IPS-11a (cell line): ENCODE measurements around the gene AHNAK.
"Not testable (repeated sequence)": the region's sequence is repeated elsewhere in the genome, so short reads cannot be mapped to it uniquely, and the experiment has no call there.

Experiments
- H3K4me3 ChIP-seq: one replicate; pipeline ENCODE4 v1.5.1; 2013; ENCODE audit warnings: low read depth, low read length, control low read depth

AHNAK gene

DNA sequence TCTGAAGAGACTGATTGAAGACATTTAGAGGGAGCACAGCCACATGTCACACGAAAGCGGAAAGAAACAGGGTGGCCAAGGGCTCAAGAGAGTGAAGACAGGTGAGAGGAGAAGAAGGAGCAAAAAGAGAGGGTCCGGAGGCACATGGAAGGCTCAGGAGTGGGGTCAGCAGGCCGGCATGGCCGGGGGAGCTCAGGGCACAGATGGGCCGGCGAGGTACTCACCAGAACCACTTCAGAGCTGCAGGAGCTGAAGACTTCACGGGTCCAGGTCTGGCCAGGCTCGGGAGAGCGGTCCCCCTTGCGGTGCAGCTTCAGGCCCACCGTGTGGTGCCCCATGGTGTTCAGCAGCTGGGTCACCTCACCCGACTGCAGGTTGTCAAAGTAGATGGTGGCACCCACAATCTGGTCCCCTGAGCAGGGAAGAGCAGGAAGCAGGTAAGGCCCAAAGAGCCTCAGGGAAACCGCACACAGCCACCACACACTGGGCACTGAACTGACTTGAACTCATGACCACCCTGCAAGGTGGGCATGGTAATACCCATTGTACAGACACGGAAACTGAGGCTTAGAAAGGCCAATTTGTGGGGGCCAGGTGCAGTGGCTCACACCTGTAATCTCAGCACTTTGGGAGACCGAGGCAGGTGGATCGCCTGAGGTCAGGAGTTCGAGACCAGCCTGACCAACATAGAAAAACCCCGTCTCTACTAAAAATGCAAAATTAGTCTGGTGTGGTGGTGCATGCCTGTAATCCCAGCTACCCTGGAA, 11.6 kb downstream of the AHNAK start:
- no peak overlapping the region for H3K4me3 ChIP-seq

DNA sequence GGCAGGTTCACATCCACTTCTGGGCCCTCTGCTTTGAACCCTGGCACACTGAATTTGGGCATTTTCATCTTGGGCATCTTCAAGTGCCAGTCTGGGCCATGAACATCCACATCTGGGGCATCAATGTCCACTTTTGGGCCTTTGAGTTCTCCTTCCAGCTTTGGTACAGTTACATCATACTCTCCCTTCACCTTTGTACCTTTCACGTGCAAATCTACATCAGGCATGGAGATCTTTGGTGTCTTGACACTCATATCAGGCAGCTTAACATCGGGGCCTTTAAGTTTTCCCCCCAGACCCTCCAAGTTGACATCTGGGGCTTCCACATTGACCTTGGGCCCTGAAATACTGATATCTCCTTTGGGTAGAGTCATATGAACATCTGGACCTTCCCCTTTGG, 14.5 kb downstream of the AHNAK start:
- H3K4me3 ChIP-seq, result no peak overlapping the region

DNA sequence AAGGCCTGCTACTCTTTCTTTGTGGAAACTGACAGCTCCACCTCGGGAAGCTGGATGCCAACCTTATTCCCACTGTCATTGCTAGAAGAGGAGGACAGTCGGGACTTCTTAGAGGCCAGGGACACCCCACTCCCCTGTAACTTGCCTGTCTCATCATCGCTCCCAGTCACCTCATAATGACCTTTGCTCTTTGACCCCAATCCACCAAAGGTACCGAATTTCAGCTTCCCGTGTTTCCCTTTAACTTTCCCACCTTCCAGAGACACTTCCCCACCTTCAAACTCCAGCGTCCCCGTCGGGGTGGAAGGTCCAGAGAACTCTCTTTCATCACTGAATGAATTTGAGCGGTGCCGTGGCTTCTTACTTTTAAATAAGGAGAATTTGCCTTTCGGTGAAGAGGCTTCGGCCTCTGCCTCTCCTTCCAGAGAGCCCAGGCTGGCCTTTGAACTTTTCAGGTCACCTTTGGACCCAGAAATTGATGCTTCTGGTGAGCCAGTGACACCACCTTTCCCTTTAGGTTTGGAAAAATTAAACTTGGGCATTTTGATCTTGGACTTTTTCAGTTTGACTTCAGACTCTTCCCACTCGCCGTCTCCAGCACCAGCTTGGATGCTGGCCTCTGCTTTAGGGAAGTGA, 29.8 kb downstream of the AHNAK start:
- no peak overlapping the region for H3K4me3 ChIP-seq

DNA sequence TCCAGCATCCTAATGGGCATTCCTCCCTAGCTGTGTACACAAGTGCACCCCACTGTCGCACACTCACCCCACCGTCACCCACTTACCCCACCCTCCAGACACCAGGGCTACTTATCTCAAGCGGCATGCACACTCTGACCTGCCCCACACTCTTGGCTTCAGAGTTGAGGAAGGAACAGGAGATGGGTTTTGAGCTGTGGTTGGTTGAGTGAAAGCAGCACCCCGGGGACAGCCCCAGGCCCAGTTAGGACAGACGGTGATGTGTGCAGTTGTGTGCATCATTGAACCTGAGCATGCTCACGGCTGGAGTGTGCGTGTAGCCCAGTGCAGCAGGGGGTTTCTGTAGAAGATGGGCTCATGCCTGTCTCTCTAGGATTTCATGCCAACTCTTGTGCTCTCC, 32.5 kb downstream of the AHNAK start:
- no peak overlapping the region for H3K4me3 ChIP-seq

DNA sequence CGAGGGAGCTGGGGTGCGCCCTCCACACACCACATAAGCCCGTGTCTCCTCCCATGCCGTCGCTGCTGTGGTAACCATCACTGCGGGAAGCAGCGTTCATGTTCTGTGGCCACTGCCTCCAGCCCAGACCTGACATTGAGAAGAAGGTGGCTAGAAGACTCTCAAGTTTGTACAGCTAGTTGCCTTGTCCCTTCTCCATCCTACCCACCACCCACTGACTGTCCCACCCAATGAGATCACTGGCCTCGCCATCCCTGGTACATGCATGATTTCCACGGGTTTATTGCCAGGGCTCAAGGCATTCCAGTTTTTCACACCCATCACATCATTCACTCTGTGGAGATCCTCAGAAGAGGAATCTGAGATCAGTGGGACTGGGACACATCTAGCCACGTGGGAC, 33.0 kb downstream of the AHNAK start:
- no peak overlapping the region for H3K4me3 ChIP-seq

DNA sequence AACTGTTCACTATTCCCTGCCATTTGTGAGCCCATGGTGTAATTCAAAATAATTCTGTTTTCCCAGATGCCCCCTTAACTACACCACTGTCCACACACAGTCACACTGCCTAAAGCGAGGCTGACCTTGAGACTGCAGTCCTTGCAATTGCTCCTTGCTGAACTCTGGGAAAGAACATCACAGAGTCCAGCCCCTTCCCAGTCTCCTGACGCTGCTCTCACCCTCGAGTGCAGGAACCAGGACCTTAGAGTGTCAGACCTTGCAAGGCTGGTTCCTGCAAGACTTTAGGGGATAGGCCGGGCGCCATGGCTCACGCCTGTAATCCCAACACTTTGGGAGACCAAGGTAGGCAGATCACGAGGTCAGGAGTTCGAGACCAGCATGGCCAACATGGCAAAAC, 33.6 kb downstream of the AHNAK start:
- no peak overlapping the region for H3K4me3 ChIP-seq

DNA sequence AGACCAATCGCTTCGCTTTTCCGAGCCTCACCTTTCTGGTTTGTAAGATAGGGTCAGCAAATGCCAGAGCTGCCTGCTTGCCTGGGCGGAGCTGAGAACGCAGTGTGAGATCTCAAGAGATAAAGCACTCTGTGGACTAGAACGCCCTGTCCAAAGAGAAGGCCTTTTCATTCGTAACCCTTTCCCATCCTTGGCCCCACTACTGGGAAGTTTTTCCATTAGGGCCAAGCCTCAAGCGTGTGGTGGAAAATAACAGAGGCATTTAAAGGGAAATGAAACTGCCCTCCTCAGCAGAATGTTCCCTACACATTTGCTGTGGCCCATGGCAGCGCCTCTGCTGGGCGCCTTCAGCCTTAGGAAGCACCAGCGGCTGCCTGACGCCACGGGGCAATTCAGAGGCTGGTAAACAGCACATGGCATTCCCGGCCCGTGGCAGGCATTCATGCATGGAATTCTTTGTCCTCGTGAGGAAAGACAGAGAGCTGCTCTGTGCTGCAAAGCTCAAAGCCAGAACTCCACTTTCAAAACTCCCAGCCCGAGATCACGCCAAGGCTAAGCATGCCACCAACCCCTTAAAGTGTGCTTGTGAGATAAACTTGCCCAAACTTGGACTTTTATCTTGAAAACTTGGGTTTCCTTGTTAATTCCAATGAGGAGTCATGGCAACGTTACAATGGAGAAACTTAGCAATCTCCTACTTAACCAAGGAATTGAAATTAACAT, 38.1 kb downstream of the AHNAK start:
- H3K4me3 ChIP-seq, result no peak overlapping the region

DNA sequence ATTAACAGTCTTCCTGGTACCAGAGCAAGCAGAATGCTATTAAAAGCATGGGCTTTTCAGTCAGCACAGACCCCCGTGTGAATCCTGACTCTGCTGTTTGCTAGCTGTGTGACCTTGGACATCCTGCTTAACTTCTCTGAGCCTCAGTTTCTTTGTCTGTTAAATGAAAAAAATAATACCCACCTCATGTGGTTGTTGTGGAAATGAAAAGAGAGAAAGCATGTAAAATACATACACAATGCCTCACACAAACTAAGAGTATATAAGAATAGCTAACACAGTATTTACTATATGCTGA, 39.5 kb downstream of the AHNAK start:
- no peak overlapping the region for H3K4me3 ChIP-seq

DNA sequence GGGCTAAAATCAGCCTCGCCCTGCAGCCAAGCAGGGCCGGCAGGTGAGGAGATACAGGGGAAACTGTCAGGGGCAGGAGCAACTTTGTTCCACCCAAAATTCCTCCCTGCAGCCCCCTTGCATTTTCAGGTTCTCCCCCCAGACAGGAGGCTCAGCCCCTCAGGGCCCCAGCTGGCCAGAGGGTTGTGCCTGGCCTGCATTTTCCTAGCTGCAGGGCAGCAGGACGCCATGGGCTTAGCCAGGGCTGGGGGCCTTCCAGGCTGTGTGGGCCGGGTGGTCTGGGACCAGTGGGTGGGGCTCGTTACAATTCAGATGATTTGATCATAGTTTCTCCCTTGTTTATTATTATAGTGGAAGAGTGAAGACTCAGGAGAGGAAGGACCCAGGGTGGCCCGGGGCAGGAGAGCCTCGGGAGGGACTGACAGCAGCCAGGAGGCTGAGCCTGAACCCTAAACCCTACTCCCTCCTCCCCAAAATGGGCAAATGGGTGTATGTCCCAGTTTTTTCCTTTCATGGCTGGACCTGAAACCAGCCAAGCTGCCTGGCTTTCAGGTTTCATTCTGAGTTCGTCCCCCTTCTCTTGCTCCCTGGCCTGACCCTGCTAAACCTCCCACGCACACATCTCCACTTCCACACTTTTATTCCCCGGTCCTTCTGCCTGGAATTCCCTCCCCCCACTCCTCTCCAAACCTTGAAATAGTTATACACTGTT, 40.0 kb downstream of the AHNAK start:
- no peak overlapping the region for H3K4me3 ChIP-seq

DNA sequence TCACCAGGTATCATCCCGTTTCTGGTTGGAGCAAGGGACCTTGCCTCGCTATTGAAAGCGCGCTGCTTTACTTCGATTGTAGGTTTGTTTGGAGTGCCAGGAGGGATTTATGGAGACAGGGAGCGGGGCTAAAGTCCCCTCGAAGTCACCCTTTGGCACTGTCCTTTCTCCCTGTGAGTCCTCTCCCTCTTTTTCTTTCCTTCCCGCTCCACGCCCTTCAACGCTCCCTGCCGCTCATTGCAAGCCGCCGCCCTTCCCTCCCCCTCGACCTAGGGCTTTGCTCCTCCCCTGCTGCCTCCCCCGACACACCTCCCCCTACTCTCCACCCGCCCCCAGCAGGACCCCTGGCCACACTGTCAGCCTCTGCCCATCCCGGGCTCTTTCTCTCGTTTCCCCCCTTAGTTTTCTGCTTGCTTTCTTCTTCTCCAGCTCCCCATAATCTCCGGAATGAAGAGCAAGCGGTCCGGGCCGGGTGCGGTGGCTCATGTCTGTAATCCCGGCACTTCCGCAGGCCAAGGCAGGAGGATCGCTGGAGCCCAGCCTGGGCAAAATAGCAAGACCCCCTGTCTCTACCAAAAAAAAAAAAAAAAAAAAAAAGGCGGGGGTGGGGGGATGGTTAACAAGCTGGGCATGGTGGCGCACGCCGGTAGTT, 41.0 kb downstream of the AHNAK start:
- H3K4me3 ChIP-seq, result no peak overlapping the region

DNA sequence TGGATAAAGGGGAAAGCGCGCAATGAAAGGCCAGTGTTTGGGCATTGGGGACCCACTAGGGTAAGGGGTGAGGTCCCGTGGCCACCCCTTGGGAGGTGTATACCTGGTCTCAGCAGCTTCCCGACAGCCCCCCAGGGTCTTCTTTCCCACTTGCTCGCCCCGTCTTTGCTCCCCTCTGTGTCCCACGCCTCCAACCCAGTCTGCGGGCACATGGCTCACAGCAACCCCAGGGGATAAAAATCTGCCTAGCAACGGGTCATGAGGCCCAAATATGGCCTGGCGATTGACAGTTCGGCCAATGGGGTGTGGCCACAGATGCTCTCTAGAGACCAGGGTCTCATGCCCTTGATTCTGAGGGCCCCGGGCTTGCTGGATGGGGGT, 41.6 kb downstream of the AHNAK start:
- no peak overlapping the region for H3K4me3 ChIP-seq

DNA sequence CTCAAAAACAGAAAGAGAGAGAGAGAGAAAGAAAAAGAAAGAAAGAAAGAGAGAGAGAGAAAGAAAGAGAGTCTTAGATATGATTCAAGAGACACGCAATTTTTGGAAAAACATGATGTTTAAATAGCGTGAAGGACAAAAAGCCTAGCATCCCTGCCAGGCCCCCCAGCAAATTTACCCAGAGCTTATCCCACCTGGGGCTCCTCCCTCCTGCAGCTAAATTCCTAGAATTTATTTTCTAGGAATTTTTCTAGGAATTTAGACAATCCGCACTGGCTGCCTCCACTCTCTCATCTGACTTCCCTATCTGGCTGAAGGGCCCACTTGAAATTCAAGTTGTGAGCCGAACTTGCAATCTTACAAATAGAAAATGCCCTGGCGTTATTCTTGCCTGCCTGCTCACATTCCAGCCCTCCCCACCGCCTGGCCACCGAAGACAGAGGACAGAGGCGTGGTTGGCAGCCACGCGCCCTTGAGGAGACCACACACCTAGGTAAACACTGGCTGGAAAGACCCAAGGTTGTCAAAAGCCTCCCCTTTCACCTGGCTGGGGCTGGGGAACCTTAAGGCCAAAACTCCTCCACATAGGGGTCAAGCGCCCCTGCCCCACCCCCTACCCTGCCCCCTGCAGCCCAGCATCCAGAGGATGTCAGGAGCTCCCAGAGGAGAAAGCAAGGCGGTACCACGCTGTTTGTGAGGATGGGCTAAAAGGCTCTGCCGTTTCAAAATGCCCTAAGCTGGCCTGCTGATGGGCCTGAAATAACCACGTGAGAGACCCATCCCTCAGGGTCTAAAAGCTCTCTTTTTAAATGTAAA, 42.2 kb downstream of the AHNAK start:
- no peak overlapping the region for H3K4me3 ChIP-seq

DNA sequence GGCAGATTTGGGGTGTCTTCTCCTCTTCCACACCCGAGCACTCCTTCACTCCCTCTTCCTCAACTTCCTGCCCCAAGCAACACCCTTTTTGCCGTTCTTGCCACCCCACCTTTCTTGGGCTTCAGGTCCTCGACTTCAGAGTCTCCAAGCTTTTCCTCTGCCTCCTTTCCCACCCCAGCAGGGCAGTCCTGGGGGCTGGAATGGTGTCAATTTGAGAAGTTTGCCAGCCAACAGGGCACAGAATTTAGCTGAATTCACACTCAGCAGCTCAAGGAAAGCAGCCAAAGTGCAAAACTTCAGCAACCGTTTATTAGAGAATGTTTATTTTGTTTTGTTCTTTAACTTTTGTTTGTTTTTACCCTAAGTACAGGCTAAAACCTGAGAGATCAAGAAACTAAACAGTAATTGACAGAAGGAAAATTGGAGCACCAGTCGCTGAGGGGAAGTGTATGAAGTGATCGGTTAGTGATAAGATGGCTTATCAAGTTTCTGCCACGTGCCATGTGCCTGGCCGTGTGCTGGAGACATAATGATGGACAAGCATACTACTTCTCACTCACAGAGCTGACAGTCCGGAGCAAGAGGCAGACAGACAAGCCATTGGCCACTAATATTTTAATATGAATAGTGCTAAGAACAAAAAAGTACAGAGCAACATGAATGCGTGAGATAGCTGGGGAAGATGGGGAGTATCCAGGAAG, 44.4 kb downstream of the AHNAK start:
- H3K4me3 ChIP-seq, result no peak overlapping the region

DNA sequence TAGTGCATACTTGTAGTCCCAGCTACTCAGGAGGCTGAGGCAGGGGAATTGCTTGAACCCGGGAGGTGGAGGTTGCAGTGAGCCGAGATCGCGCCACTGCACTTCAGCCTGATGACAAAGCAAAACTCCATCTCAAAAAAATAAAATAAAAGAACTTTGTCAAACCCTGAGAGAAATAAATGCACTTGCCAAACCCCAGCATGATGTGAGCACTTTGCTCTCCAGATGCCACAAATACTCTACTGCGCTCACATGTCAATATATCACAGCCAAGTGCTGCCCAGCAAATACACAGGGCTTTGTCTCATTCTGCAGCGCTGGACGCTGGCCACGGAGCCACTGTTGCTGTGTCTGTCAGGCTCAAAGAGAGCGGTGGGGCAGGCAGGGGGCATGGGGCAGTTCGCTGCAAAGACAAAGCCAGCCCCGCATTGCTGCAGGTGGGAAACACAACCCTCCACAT, 45.1 kb downstream of the AHNAK start:
- no peak overlapping the region for H3K4me3 ChIP-seq

DNA sequence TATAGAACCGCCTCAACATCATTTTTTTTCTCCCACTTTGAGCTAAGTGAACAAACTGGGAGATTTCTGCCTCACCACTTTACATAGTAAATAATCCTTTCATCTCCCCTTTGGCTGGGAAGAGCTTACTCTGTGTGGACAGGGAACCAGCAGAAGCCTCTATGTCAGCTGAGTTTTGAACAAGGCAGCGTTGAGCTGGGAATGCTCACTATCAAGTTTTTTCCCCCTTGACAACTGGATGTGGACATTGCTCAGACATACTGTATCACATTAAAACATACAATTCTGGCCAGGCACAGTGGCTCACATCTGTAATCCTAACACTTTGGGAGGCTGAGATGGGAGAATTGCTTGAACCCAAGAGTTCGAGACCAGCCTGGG, 46.0 kb downstream of the AHNAK start:
- H3K4me3 ChIP-seq, result no peak overlapping the region

DNA sequence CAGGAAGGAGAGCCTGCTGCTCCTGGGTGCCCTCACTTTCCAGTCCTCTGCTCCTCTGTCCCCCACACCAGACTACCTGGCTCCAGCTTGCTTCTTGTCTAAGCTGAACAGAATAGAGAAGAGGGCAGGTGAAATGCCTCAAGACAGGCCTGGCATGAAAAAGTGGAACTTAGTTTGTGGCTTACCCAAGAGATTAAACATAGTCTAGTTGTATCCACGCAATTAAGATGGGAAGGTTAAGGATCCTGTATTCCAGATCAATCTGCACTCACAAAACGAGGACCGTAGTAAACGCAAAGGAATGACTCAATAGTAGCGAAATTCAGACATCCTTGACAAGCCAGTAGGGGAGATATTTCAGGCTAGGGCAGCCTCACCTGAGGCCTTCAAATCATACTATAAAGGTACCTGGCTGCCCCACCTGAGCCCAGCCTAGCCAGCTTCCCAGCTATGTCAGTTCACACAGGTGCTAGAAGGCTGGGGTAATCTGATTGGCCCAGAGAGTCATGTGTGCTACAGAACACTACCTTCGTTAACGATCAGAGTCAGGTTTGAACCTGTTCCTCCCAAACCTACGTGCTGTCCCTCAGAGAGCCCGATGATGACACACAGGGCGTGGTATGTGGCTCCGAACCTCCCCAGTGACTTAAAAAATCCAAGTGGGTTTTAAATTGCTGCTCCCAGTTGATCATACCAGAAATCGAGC, 46.5 kb downstream of the AHNAK start:
- H3K4me3 ChIP-seq, result no peak overlapping the region

DNA sequence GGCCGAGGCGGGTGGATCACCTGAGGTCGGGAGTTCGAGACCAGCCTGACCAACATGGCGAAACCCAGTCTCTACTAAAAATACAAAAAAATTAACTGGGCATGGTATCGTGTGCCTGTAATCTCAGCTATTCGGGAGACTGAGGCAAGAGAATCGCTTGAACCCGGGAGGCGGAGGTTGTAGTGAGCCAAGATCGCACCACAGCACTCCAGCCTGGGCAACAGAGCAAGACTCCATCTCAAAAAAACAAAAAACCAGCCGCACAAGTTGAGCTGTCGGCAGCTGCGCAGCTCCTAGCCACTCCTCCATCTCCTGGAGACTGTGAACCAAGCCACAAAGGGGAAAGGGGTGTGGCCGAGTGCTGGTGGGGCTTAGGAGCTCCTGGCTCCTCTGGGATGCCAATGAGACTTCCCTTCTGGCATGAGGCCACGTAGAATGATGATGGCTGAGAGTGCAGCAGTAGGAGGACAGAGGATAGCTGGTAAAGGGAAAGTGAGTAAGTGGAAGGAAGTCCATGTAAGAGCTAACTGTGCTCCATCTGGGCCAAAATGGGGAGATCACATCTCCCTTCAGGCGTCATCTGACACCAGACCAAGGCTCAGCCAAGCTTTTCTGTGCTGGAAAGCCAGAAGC, 47.2 kb downstream of the AHNAK start:
- H3K4me3 ChIP-seq, result not testable (repeated sequence)

DNA sequence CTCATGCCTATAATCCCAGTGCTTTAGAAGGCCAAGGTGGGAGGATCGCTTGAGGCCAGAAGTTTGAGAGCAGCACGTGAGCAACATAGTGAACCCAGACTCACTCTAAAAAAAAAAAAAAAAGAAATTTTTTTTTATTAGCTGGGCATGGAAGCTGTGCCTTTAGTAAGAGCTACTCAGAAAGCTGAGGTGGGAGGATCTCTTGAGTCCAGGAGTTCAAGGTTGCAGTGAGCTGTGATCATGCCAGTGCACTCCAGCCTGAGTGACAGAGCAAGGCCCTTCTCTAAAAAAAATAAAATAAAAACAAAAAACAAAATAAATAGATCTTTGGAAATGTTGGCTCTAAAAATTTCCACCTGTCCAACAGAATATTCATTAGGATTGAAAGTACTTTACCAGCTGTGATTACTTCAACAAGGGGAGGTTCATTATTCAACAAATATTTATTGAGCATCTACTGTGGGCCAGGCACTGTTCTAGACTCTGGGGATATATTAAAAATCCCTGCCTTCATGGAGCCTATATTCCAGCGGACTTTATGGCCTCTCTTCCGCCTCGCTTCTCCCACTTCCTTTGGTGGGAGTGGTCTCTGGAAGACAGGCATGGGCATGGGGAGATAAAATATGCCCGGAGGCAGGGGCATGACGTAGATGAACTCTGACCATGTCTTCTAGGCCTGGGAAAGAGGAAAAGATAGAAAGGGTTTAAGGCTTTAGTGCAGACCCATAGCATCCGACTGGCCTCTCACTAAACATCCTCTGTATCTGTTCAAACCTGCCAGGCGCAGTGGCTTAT, 47.9 kb downstream of the AHNAK start:
- H3K4me3 ChIP-seq, result no peak overlapping the region
